Peyer's patch (tissue), 4 donors: ENCODE measurements around the gene SYS1. TPM values are rescaled to one million over a fixed set of nuclear protein-coding genes. Genes with fewer than 3 reads are reported as not detected.

Source experiments
- DNase-seq, 3 donors: peaks; one replicate each; pipeline ENCODE4 v3.0.0-alpha.2; 2017 to 2019
- H3K27ac ChIP-seq, 4 donors: fragments of 200-600 bp; sonication (generic); one replicate each; pipeline ENCODE4 v1.5.1; 2016 to 2019
- H3K27me3 ChIP-seq, 2 donors: fragments of 200-600 bp; sonication (generic); one replicate each; pipeline ENCODE4 v1.5.1; 2019
- H3K36me3 ChIP-seq, 3 donors: fragments of 200-600 bp; sonication (generic); one replicate each; pipeline ENCODE4 v1.5.1; 2016 to 2019
- H3K4me1 ChIP-seq, 4 donors: fragments of 200-600 bp; sonication (generic); one replicate each; pipeline ENCODE4 v1.5.1; 2016 to 2019
- H3K4me3 ChIP-seq, 4 donors: fragments of 200-600 bp; sonication (generic); 1 replicate in 3 of 4; 2 replicates in 1 of 4; pipeline ENCODE4 v1.5.1; 2016 to 2019; ENCODE audit warnings: mild to moderate bottlenecking in 1 of 4
- H3K9me3 ChIP-seq, 4 donors: fragments of 200-600 bp; sonication (generic); one replicate each; pipeline ENCODE4 v1.5.1; 2016 to 2019; ENCODE audit warnings: mild to moderate bottlenecking in 1 of 4
- CTCF ChIP-seq, 6 experiments: fragments of 450-650 bp in 4 of 6; fragments of 200-600 bp in 2 of 6; sonication (generic) in 1 of 6; IDR thresholded peaks; one replicate each; pipeline ENCODE4 v1.5.1; 2017 to 2019; ENCODE audit warnings: antibody characterized with exemption in 6 of 6, mild to moderate bottlenecking in 3 of 6, moderate library complexity in 1 of 6
- POLR2A ChIP-seq, 2 donors: fragments of 450-650 bp; IDR thresholded peaks; one replicate each; pipeline ENCODE4 v1.5.1; 2017; ENCODE audit warnings: antibody characterized with exemption in 2 of 2, mild to moderate bottlenecking in 2 of 2, moderate library complexity in 2 of 2
- total RNA-seq, 4 donors: library from RNA; depleted of rRNA; stranded (reverse); fragments of >200 nt; gene quantifications; one replicate each; pipeline ENCODE4 v1.1.0, GENCODE V29; 2016

SYS1 gene
- total RNA-seq, 4 donors from 2014 or later = 23.1 to 62.2 (median 46.9) TPM

DNA sequence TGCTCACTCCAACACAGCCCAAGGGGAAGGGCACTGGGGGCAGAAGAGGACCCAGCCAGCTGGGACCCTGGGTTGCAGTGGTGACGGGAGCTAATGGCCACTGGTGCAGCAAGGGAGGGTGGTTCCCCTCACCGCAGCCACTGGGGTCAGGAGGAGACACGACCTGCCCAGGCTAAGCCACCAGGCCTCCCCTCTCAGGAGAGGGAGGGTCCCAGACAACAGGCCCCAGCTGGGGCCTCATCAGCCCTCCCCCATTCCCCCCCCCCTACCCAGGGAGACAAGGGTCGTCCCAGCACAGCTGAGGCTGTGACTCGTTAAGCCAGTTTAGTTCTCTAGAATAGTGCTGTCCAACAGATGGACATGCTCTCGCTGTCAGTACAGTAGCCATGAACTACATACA lies 37.6 kb upstream of the SYS1 start:
- TF ChIP-seq CTCF (IDR thresholded peaks at IDR 0.05) (no peak), POLR2A (IDR thresholded peaks at IDR 0.05) (no peak)
- Histone ChIP-seq H3K9me3 (no peaks in the 10 kb centered on the region), H3K4me1 (peaks cover 0 to 23% (median 0%) of the 10 kb centered on the region in 4 donors), H3K27me3 (no peaks in the 10 kb centered on the region), H3K36me3 (peaks cover 0 to 48% (median 3%) of the 10 kb centered on the region in 3 donors), H3K4me3 (no peak overlapping the region), H3K27ac (no peak overlapping the region)
- DNase-seq = peak in 1 of 3 donors; percentile 34

DNA sequence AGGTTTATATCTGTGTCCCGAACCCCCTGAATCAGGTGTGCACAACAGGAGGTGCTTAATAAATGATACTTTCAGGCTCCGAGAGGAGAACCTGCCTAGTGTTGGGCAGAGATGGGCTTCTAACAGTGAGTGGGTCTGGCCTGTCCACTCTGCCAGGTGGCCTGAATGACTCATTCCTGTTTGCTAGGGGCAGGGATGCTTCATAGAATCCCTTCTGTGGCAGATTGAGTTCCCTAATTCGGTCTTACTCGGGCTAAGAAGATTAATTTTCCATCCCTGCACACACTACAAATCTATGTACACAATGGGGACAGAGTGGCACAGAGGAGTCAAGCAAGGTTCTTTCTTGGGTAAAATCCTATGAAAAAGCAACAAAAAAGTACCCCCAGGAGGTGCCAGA lies 34.5 kb upstream of the SYS1 start:
- no peak overlapping the region for H3K27ac ChIP-seq
- no peaks in the 10 kb centered on the region for H3K27me3 ChIP-seq
- peaks cover 0 to 77% (median 3%) of the 10 kb centered on the region in 3 donors for H3K36me3 ChIP-seq
- no peak for DNase-seq
- TF ChIP-seq POLR2A (IDR thresholded peaks at IDR 0.05) = no peak
- no peak for TF ChIP-seq CTCF (IDR thresholded peaks at IDR 0.05)
- no peak overlapping the region for H3K4me3 ChIP-seq
- no peaks in the 10 kb centered on the region for H3K9me3 ChIP-seq
- H3K4me1 ChIP-seq = peaks cover 0 to under 1% (median 0%) of the 10 kb centered on the region in 4 donors

GRCh38 chr20:45329497-45330319 lies 33.2 kb upstream of the SYS1 start:
- Histone ChIP-seq H3K9me3 (no peaks in the 10 kb centered on the region), H3K4me1 (no peaks in the 10 kb centered on the region), H3K27me3 (no peaks in the 10 kb centered on the region), H3K4me3 (no peak overlapping the region), H3K36me3 (peaks cover 0 to 87% (median 3%) of the 10 kb centered on the region in 3 donors), H3K27ac (no peak overlapping the region)
- no peak for DNase-seq
- TF ChIP-seq CTCF (IDR thresholded peaks at IDR 0.05) (no peak), POLR2A (IDR thresholded peaks at IDR 0.05) (no peak)

- Histone ChIP-seq H3K27me3 (no peaks in the 10 kb centered on the region), H3K9me3 (no peaks in the 10 kb centered on the region), H3K4me1 (no peaks in the 10 kb centered on the region), H3K4me3 (no peak overlapping the region), H3K27ac (no peak overlapping the region), H3K36me3 (peaks cover 0 to 87% (median 3%) of the 10 kb centered on the region in 3 donors)
- no peak for DNase-seq
- TF ChIP-seq POLR2A (IDR thresholded peaks at IDR 0.05) (no peak), CTCF (IDR thresholded peaks at IDR 0.05) (no peak)
Observed at GRCh38 chr20:45330476-45330875, 32.5 kb upstream of the SYS1 start.

- Histone ChIP-seq H3K9me3 (no peaks in the 10 kb centered on the region), H3K4me3 (peak overlapping the region in 2 of 4 donors; percentile 6 to 25), H3K27me3 (no peaks in the 10 kb centered on the region), H3K36me3 (peaks cover 0 to 38% (median 0%) of the 10 kb centered on the region in 3 donors), H3K27ac (peak overlapping the region; percentile 38 to 96 (median 86)), H3K4me1 (peaks cover 0 to 58% (median 13%) of the 10 kb centered on the region in 4 donors)
- DNase-seq = peak in 2 of 3 donors; percentile 74 to 84
- TF ChIP-seq CTCF (IDR thresholded peaks at IDR 0.05) (no peak), POLR2A (IDR thresholded peaks at IDR 0.05) (peak in 1 of 2 donors; percentile 50)
Observed at GRCh38 chr20:45336530-45337366, 26.2 kb upstream of the SYS1 start.
